A673 (cell line): Measurements from ENCODE around the gene CAMK1D.

ENCODE experiments used
- CTCF ChIP-seq: fragments of 300-800, 200-600 bp; sonication (generic); conservative IDR thresholded peaks from 2 replicates; pipeline ENCODE4 v1.5.1; 2017; ENCODE audit warnings: low read depth, mild to moderate bottlenecking, antibody characterized with exemption, low read length, moderate library complexity, mixed read lengths
- EZH2 ChIP-seq: fragments of 200-600 bp; sonication (generic); IDR thresholded peaks from 2 replicates; pipeline ENCODE4 v1.6.1; 2017; ENCODE audit warnings: borderline replicate concordance, low read depth, mild to moderate bottlenecking, mixed read lengths, antibody characterized with exemption, low read length; ENCODE audit not compliant: poor library complexity, severe bottlenecking

DNA sequence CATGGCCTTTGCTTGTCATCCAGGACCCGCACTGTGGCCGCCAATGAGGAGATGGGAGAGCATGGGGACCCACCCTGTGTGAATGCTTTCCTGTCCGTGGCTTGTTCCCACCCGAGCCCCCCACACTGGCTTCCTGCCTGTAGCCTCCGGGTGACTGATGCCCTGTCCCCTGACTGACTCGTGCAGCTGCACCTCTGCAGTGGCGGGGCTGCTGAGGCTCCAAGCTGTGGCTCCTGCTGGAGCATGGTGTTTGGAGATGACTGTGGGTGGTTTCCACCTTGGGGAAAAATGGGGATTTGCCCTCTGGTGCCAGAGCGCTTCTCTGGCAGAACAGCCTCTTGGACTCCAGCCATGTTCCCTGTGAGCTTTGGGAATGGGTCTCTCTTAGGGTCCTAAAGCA lies 2.1 kb downstream of the CAMK1D start:
- TF ChIP-seq CTCF (no peak), EZH2 (no peak)
